Gastroesophageal sphincter (tissue), 3 donors: Measurements from ENCODE around the gene GNAI2.

Experiments
- CTCF ChIP-seq, 4 experiments: fragments of 200-600 bp in 2 of 4; fragments of 450-650 bp in 2 of 4; sonication (generic) in 1 of 4; IDR thresholded peaks; one replicate each; pipeline ENCODE4 v1.5.1; 2017 to 2019; ENCODE audit warnings: antibody characterized with exemption in 4 of 4, mild to moderate bottlenecking in 2 of 4, moderate library complexity in 2 of 4
- EP300 ChIP-seq: sonication (generic); formaldehyde crosslinking; IDR thresholded peaks from one replicate; pipeline ENCODE4 v1.6.1; 2017; ENCODE audit warnings: antibody characterized with exemption, mild to moderate bottlenecking
- POLR2A ChIP-seq, 2 donors: fragments of 450-650 bp; IDR thresholded peaks; one replicate each; pipeline ENCODE4 v1.6.1; 2017; ENCODE audit warnings: antibody characterized with exemption in 2 of 2, mild to moderate bottlenecking in 2 of 2, moderate library complexity in 1 of 2

- TF ChIP-seq CTCF (IDR thresholded peaks at IDR 0.05) (no peak), POLR2A (IDR thresholded peaks at IDR 0.05) (no peak), EP300 (no peak)
Observed at GRCh38 chr3:50192124-50192523, 43.9 kb upstream of the GNAI2 start.
